Mucosa of rectum (tissue), 2 donors: Measurements from ENCODE around the gene ZNF311.
"Not testable (repeated sequence)": the region's sequence is repeated elsewhere in the genome, so short reads cannot be mapped to it uniquely, and the experiment has no call there.

ENCODE experiments used
- H3K27ac ChIP-seq, 2 donors: one replicate each; pipeline ENCODE4 v1.7.0; 2013; ENCODE audit warnings: inconsistent platforms in 2 of 2, low read depth in 2 of 2, low read length in 2 of 2
- H3K27me3 ChIP-seq, 2 donors: one replicate each; pipeline ENCODE4 v1.7.0; 2013; ENCODE audit warnings: low read length in 2 of 2; ENCODE audit not compliant: control insufficient read depth in 2 of 2, insufficient read depth in 2 of 2
- H3K36me3 ChIP-seq, 2 donors: one replicate each; pipeline ENCODE4 v1.7.0; 2013; ENCODE audit warnings: low read length in 2 of 2; ENCODE audit not compliant: control insufficient read depth in 2 of 2, insufficient read depth in 2 of 2
- H3K4me1 ChIP-seq, 2 donors: one replicate each; pipeline ENCODE4 v1.7.0; 2013; ENCODE audit warnings: low read length in 2 of 2, mild to moderate bottlenecking in 1 of 2; ENCODE audit not compliant: control insufficient read depth in 2 of 2, insufficient read depth in 2 of 2
- H3K4me3 ChIP-seq, 2 donors: one replicate each; pipeline ENCODE4 v1.7.0; 2013; ENCODE audit warnings: low read length in 2 of 2
- H3K9ac ChIP-seq, 2 donors: one replicate each; pipeline ENCODE4 v1.7.0; 2013; ENCODE audit warnings: low read length in 2 of 2, low read depth in 1 of 2, mild to moderate bottlenecking in 1 of 2
- H3K9me3 ChIP-seq, 2 donors: one replicate each; pipeline ENCODE4 v1.7.0; 2013; ENCODE audit warnings: low read length in 2 of 2; ENCODE audit not compliant: control insufficient read depth in 2 of 2
- donor health status: healthy.
- donor health status: Normal muscosa, but diverticular disease.

The ZNF311 gene

DNA sequence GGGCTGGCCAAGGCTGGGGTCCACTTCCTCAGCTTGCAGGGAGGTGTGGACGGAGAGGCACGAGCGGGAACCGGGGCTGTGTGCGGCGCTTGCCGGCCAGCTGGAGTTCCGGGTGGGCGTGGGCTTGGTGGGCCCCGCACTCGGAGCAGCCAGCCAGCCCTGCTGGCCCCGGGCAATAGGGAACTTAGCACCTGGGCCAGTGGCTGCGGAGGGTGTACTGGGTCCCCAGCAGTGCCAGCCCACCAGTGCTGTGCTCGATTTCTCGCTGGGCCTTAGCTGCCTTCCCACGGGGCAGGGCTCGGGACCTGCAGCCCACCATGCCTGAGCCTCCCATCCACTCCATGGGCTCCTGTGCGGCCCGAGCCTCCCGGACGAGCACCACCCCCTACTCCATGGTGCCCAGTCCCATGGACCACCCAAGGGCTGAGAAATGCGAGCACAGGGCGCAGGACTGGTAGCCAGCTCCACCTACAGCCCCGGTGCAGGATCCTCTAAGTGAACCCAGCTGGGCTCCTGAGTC, 47.3 kb downstream of the ZNF311 start:
- H3K27me3 ChIP-seq, H3K27ac ChIP-seq, H3K9ac ChIP-seq, H3K36me3 ChIP-seq, H3K4me3 ChIP-seq, H3K9me3 ChIP-seq, H3K4me1 ChIP-seq: not testable (repeated sequence)

DNA sequence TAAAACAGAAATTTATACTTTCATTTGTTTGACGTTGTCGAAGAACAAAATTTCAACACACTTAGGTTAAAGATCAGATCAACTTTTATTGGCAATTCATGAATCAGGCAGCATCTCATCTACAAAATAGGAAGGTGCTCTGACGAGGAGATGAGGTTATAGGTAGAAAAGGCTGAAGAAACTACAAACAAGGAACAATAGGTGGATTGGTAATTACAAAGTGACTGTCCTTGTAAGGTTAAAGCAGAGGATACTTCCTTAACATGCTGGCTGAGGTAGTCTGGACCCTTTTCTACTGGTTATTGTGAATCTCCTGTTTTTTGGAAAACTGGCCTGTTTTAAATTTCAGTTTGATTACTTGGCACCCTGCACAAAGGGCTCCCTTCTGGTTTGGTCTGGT, 48.8 kb downstream of the ZNF311 start:
- no peak overlapping the region for H3K4me3 ChIP-seq
- H3K36me3 ChIP-seq = no peaks in the 10 kb centered on the region
- peaks cover 3 to 4% of the 10 kb centered on the region in 2 donors for H3K27me3 ChIP-seq
- peaks cover 0 to 4% of the 10 kb centered on the region in 2 donors for H3K4me1 ChIP-seq
- no peaks in the 10 kb centered on the region for H3K9me3 ChIP-seq
- H3K9ac ChIP-seq = no peak overlapping the region
- H3K27ac ChIP-seq = no peak overlapping the region

DNA sequence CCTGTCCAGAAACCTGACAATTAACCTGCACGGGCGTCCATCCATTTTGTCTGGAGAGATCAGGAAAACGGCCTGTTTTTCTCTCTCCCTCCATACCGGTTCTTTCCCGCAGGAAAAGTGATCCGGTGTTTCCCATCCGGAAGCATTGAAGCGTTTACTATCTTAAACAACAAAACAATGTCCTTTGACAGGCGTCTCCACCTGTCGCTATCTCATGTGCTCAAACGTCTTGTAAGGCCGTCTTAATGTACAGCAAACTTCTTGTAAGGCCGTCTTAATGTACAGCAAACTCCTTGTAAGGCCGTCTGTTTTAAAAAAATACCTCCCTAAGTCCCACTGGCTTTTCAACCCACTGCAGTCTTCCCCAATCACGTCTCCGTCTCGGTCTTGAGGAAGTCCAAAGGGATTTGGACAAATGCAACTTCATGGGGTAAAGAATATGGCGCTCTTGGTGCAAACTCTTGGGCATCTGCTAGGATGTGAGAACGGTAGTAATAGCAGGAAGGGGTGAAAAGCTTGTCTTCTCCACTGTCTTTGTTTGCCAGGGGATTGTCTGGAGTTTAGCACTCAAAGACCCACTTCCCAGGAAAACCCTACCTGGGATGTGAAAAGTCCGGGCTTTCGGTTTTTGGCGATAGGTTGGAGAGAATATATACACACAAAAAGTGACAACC, 51.4 kb downstream of the ZNF311 start:
- Histone ChIP-seq H3K27me3 (peaks cover 3 to 4% of the 10 kb centered on the region in 2 donors), H3K4me1 (peaks cover 0 to 4% of the 10 kb centered on the region in 2 donors), H3K27ac (no peak overlapping the region), H3K4me3 (peak overlapping the region; percentile 48 to 72), H3K9ac (peak overlapping the region; percentile 13 to 32), H3K36me3 (no peaks in the 10 kb centered on the region), H3K9me3 (no peaks in the 10 kb centered on the region)

DNA sequence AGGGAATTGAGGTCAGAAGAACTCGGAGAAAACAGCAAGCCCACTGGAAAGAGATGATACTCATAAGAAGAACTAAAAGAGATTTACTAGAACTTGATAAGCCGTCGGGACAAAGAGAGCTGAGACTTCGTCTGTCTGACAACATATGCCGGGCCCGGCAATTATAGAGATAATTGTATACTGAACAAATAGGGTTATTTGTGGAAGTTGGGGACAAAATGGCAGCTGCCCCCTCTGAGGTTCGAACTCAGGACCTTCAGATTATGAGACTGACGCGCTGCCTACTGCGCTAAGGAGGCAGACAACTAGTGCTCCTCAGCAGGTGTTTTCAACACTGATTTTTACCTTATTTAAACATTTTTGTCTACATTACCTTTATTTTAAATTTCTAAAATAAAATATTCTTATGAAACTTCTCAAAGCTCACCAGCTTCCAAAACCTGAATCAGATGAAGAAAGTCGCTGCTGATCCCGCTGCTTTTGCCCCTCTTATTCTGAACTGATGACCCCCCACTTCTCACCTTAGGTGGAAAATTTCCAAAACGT, 52.0 kb downstream of the ZNF311 start:
- Histone ChIP-seq H3K36me3 (no peaks in the 10 kb centered on the region), H3K4me1 (peaks cover 0 to 4% of the 10 kb centered on the region in 2 donors), H3K27ac (no peak overlapping the region), H3K9ac (peak overlapping the region; percentile 13 to 32), H3K9me3 (no peaks in the 10 kb centered on the region), H3K4me3 (peak overlapping the region; percentile 48 to 72), H3K27me3 (peaks cover 3 to 4% of the 10 kb centered on the region in 2 donors)

DNA sequence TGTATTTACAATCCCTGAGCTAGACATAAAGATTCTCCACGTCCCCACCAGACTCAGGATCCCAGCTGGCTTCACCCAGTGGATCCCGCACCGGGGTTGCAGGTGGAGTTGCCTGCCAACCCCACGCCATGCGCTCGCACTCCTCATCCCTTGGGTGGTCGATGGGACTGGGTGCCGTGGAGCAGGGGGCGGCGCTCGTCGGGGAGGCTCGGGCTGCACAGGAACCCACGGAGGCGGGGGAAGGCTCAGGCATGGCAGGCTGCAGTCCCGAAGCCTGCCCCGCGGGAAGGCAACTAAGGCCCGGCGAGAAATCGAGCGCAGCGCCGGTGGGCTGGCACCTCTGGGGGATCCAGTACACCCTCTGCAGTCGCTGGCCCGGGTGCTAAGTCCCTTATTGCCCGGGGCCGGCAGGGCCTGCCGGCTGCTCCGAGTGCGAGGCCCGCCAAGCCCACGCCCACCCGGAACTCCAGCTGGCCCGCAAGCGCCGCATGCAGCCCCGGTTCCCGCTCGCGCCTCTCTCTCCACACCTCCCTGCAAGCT, 55.4 kb downstream of the ZNF311 start:
- not testable (repeated sequence) for H3K4me3 ChIP-seq, H3K36me3 ChIP-seq, H3K27ac ChIP-seq, H3K27me3 ChIP-seq, H3K4me1 ChIP-seq, H3K9ac ChIP-seq, H3K9me3 ChIP-seq

DNA sequence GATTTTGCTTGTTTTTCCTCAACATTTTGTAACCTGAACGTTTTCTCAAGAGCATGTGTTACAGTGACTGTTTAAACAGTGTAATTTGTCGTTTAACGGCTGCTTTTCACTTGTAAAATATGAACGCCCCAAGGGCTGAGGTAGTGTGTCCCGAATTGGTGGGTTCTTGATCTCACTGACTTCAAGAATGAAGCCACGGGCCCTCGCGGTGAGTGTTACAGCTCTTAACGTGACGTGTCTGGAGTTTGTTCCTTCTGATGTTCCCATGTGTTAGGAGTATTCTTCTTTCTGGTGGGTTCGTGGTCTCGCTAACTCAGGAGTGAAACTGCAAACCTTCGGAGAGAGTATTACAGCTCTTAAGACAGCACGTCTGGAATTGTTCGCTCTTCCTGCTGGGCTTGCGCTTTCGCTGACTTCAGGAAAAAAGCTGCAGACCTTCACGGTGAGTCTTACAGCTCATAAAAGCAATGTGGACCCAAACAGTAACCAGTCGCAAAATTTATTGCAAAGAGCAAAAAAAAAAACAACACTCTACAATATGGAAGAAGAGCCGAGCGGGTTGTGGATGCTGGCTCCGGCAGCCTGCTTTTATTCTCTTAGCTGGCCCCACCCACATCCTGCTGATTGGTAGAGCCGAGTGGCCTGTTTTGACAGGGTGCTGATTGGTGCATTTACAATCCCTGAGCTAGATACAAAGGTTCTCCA, 56.2 kb downstream of the ZNF311 start:
- Histone ChIP-seq H3K27me3 (peaks cover 2 to 3% of the 10 kb centered on the region in 2 donors), H3K9me3 (no peaks in the 10 kb centered on the region), H3K36me3 (no peaks in the 10 kb centered on the region), H3K9ac (no peak overlapping the region), H3K27ac (peak overlapping the region in 1 of 2 donors; percentile 7), H3K4me3 (peak overlapping the region in 1 of 2 donors; percentile 3), H3K4me1 (peaks cover 5 to 8% of the 10 kb centered on the region in 2 donors)

DNA sequence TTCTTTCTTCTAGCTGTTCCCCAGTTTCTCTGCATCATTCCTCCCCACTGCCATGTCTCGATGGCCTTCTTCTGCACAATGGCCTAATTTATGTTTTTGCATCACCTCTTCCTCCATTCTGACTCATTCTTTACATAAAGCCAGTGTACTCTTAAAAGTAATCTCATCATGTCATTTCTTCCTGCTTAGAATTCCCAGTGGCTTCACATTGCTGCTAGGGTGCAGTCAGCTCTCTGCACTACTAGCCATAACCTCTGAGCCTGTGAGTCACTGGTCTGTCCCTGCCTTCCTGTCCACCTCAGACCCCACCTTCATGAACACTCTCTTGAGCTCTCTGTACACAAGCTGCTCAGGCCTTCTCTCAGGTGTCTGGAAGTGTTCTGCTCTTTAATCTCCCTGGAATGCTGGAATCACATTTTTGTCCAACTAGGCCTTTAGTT, 57.3 kb downstream of the ZNF311 start:
- peaks cover 10 to 12% of the 10 kb centered on the region in 2 donors for H3K4me1 ChIP-seq
- peak overlapping the region; percentile 7 to 56 for H3K27ac ChIP-seq
- no peaks in the 10 kb centered on the region for H3K9me3 ChIP-seq
- no peak overlapping the region for H3K4me3 ChIP-seq
- H3K27me3 ChIP-seq = no peaks in the 10 kb centered on the region
- H3K36me3 ChIP-seq = no peaks in the 10 kb centered on the region
- no peak overlapping the region for H3K9ac ChIP-seq

DNA sequence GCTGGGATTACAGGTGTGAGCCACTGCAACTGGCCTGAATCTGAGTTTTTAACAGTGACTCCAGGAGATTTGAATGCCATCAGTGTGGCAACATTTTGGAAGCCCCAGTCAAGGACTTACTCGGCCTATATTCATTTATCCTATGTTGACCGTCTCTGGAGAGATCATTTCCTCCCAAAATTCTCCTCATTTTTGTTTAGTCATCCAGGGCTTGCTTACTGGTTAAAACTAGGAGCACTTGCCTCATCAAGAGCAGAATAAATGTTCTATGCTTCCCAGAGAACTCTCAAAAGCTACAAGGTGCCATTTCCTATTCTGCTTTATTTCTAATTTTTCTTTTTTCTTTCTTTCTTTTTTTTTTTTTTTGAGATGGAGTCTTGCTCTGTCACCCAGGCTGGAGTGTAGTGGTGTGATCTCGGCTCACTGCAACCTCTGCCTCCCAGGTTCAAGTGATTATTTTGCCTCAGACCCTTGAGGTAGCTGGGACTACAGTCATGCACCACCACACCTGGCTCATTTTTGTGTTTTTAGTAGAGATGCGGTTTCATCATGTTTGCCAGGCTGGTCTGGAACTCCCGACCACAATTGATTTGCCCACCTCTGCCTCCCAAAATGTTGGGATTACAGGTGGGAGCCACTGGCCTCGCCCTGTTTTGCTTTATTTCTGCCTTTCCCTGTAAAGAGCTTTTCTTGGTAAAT, 57.9 kb downstream of the ZNF311 start:
- no peak overlapping the region for H3K27ac ChIP-seq
- H3K9me3 ChIP-seq = no peaks in the 10 kb centered on the region

DNA sequence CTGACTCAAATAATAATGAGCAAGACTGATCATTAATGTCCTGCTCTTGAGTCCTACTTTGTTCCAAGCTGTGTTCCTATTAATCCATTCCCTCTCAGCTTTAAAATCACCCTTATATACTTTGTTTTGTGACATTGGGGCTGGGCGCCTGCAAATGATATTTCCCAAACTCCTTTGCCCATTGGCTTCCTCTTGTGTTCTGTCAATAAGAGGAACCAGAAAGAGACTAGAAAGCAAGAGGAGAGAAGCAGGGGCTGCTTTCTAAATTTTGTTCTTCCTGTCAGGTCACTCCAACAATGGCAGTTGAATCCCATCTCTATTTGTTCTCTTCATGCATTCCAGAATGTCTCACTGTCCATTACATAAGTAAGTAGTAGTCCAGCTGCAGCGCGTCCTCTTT, 59.8 kb downstream of the ZNF311 start:
- Histone ChIP-seq H3K4me1 (peaks cover 22 to 25% of the 10 kb centered on the region in 2 donors), H3K36me3 (no peaks in the 10 kb centered on the region), H3K27ac (no peak overlapping the region), H3K9ac (no peak overlapping the region), H3K9me3 (no peaks in the 10 kb centered on the region), H3K4me3 (no peak overlapping the region), H3K27me3 (no peaks in the 10 kb centered on the region)

More for the DNA sequence above, 57.9 kb downstream of the ZNF311 start:
- Histone ChIP-seq H3K4me1 (peaks cover 10 to 13% of the 10 kb centered on the region in 2 donors), H3K4me3 (no peak overlapping the region), H3K9ac (no peak overlapping the region), H3K27me3 (no peaks in the 10 kb centered on the region), H3K36me3 (no peaks in the 10 kb centered on the region)
